Effector memory CD4-positive, alpha-beta T cell (primary cell): Measurements from ENCODE around the gene SLC18B1.
A peak's percentile ranks its signal among the peaks of the same experiment; 100 is the strongest.

Experiments
- DNase-seq, 3 donors: peaks; one replicate each; pipeline ENCODE4 v3.0.0-alpha.2; 2020
- H3K27ac ChIP-seq: 2 replicates; pipeline ENCODE4 v1.7.0; 2013; ENCODE audit warnings: mild to moderate bottlenecking, low read length, moderate library complexity; ENCODE audit not compliant: insufficient read depth, poor library complexity, severe bottlenecking
- H3K27me3 ChIP-seq: replicated peaks from 2 replicates; pipeline ENCODE4 v1.7.0; 2013; ENCODE audit warnings: mild to moderate bottlenecking, low read length; ENCODE audit not compliant: insufficient read depth, control insufficient read depth, poor library complexity, severe bottlenecking
- H3K36me3 ChIP-seq: 2 replicates; pipeline ENCODE4 v1.7.0; 2013; ENCODE audit warnings: mild to moderate bottlenecking, low read length, moderate library complexity; ENCODE audit not compliant: control insufficient read depth, insufficient read depth
- H3K4me1 ChIP-seq: 2 replicates; pipeline ENCODE4 v1.7.0; 2013; ENCODE audit warnings: low read length, mild to moderate bottlenecking; ENCODE audit not compliant: control insufficient read depth, insufficient read depth, poor library complexity, severe bottlenecking
- H3K4me3 ChIP-seq: 2 replicates; pipeline ENCODE4 v1.7.0; 2013; ENCODE audit warnings: low read length, low read depth, mild to moderate bottlenecking; ENCODE audit not compliant: insufficient read depth, poor library complexity, severe bottlenecking
- H3K9me3 ChIP-seq: 2 replicates; pipeline ENCODE4 v1.7.0; 2013; ENCODE audit warnings: mild to moderate bottlenecking, low read length, moderate library complexity; ENCODE audit not compliant: control insufficient read depth
- total RNA-seq, 3 donors: gene quantifications; one replicate each; lab custom pipeline; 2026; lab: John Stamatoyannopoulos, UW

SLC18B1 gene
- total RNA-seq, result 15.5 to 18.3 (median 15.9) reads per million in 3 donors

- H3K9me3 ChIP-seq, result no peaks in the 10 kb centered on the region
- no peak within 1 kb of the TSS for H3K4me3 ChIP-seq
- H3K27me3 ChIP-seq, result no peaks in the 10 kb centered on the region
- DNase-seq, result peak; percentile 13 to 41 (median 36)
- peak within 1 kb of the TSS; percentile 60 for H3K27ac ChIP-seq
- H3K36me3 ChIP-seq, result peaks cover 7% of the 10 kb centered on the region
- no peaks in the 10 kb centered on the region for H3K4me1 ChIP-seq
These were observed at the start of gene SLC18B1 for GRCh38 chr6:132797951-132798868. TSS of gene SLC18B1 (minus strand) at chr6:132798637. CDS start at chr6:132798456, 181 bp downstream.

GRCh38 chr6:132843316-132844035 lies 45.0 kb upstream of the SLC18B1 start:
- no peak overlapping the region for H3K4me3 ChIP-seq
- H3K9me3 ChIP-seq, result no peaks in the 10 kb centered on the region
- no peak overlapping the region for H3K27ac ChIP-seq
- no peaks in the 10 kb centered on the region for H3K36me3 ChIP-seq
- no peaks in the 10 kb centered on the region for H3K4me1 ChIP-seq
- no peak for DNase-seq
- H3K27me3 ChIP-seq, result no peaks in the 10 kb centered on the region

GRCh38 chr6:132841966-132842365 lies 43.5 kb upstream of the SLC18B1 start:
- Histone ChIP-seq H3K4me3 (no peak overlapping the region), H3K4me1 (no peaks in the 10 kb centered on the region), H3K9me3 (no peaks in the 10 kb centered on the region), H3K27me3 (no peaks in the 10 kb centered on the region), H3K27ac (no peak overlapping the region), H3K36me3 (no peaks in the 10 kb centered on the region)
- no peak for DNase-seq

GRCh38 chr6:132832891-132833290 lies 34.5 kb upstream of the SLC18B1 start:
- Histone ChIP-seq H3K36me3 (no peaks in the 10 kb centered on the region), H3K27me3 (no peaks in the 10 kb centered on the region), H3K4me1 (no peaks in the 10 kb centered on the region), H3K27ac (no peak overlapping the region), H3K9me3 (no peaks in the 10 kb centered on the region), H3K4me3 (no peak overlapping the region)
- DNase-seq, result no peak

- Histone ChIP-seq H3K27ac (no peak overlapping the region), H3K4me3 (no peak overlapping the region), H3K27me3 (no peaks in the 10 kb centered on the region), H3K4me1 (no peaks in the 10 kb centered on the region), H3K9me3 (no peaks in the 10 kb centered on the region), H3K36me3 (no peaks in the 10 kb centered on the region)
- no peak for DNase-seq
These were observed 31.9 kb upstream of the SLC18B1 start for GRCh38 chr6:132830334-132830751.

- Histone ChIP-seq H3K27ac (no peak overlapping the region), H3K4me1 (peaks cover 11% of the 10 kb centered on the region), H3K4me3 (no peak overlapping the region), H3K36me3 (peaks cover 38% of the 10 kb centered on the region), H3K27me3 (no peaks in the 10 kb centered on the region), H3K9me3 (no peaks in the 10 kb centered on the region)
- no peak for DNase-seq
These were observed 22.4 kb upstream of the SLC18B1 start for GRCh38 chr6:132820629-132821381.

GRCh38 chr6:132819405-132820161 lies 21.1 kb upstream of the SLC18B1 start:
- Histone ChIP-seq H3K9me3 (no peaks in the 10 kb centered on the region), H3K36me3 (peaks cover 39% of the 10 kb centered on the region), H3K27me3 (no peaks in the 10 kb centered on the region), H3K4me1 (peaks cover 18% of the 10 kb centered on the region), H3K4me3 (no peak overlapping the region), H3K27ac (no peak overlapping the region)
- DNase-seq, result no peak

GRCh38 chr6:132818404-132819359 lies 20.2 kb upstream of the SLC18B1 start:
- H3K27ac ChIP-seq, result no peak overlapping the region
- no peaks in the 10 kb centered on the region for H3K27me3 ChIP-seq
- H3K36me3 ChIP-seq, result peaks cover 39% of the 10 kb centered on the region
- no peaks in the 10 kb centered on the region for H3K9me3 ChIP-seq
- DNase-seq, result no peak
- peaks cover 18% of the 10 kb centered on the region for H3K4me1 ChIP-seq
- no peak overlapping the region for H3K4me3 ChIP-seq
